GM18861 (cell line): Measurements from ENCODE around the gene NR2C2.

ENCODE experiments used
- ATAC-seq: cut with Tn5 transposase; IDR thresholded peaks from one replicate; pipeline ENCODE4 v1.9.1; 2021; ENCODE audit not compliant: unreplicated experiment

Gene NR2C2

DNA sequence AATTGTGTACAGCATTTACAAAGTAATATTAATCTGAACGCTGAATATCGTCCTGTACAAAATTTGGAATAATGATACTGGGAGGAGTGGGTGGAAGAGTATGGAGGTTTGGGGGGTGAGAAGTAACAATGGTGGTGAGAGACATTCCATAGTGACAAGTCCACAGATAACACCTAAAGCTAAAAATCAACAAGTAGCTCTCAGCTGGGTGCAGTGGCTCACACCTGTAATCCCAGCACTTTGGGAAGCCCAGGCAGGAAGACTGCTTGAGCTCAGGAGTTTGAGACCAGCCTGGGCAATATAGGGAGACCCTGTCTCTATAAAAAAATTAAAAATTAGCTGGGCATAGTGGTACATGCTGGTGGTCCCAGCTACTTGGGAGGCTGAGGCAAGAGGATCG, 112.6 kb downstream of the NR2C2 start:
- ATAC-seq = no peak

DNA sequence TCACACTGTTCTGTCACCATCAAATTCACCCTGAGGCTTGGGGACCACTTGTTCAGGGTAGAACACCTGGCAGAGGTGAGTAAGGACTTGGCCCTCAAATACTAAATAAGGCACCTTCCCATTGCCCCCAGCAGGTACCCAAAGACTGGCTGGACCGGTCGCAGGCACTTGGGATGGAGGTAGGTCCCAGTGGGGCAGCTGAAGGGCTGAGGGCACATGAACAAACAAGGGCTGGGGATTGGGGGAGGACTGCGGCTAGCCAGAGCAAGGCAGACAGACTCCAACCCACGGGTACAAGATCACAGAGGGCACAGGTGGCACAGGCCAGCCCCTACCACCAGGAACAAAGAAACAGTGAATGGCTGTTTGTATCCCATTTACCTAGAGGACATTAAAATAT, 115.9 kb downstream of the NR2C2 start:
- ATAC-seq = no peak

DNA sequence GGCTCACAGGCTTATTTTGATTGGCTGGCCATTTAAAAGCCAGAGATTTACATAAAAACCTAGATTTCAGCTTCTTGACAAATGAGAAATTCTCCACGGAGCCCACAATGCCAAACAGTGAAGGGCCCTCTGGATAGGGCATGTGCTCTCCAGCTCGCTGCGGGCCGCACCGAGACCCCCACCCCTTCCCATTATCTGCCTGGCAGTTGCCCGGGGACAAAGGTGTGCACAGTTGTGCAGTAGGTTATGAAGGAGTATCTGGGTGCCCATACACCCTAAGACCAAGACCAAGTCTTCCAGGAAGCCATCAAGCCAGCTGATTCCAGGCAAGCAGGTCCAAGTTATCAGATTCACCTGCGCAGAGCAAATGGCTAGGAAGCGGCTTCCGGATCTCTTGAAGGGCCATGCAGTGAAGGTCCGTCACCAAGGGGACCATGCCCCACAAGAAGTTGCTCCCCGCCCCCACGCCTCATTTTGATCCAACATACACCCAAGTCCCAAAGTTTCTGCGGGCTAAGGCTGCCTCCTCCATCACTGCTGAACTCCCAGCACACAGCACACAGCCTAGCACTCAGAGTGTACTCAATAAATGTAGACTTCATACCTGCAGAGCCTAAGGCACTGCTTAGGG, 116.4 kb downstream of the NR2C2 start:
- ATAC-seq = no peak

DNA sequence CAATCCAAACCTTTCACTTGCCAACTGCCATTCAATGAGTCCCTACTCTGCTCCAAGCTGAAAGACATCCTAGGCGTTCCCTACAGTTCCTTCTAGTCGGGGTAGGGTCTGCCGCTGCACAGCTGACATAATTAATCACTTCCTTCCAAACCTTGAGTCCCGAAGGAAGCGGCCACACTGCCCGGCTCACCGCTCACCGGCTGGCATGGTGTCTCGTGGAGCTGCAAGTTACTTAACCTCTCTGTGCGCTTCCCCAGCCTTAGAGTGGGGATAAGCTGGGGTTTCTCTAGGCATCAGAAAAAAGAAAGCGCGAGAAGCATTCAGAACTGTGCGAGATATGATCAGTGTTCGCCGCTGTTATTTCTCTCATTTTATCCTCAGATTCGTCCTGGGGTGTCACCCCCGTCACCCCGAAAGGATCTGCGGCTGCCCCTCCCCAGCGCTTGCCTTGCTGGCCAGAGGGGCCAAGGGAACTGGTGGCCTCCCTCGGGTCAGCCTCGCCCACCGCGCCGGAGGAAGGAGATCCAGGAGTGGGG, 117.0 kb downstream of the NR2C2 start:
- peak; percentile 12 for ATAC-seq

DNA sequence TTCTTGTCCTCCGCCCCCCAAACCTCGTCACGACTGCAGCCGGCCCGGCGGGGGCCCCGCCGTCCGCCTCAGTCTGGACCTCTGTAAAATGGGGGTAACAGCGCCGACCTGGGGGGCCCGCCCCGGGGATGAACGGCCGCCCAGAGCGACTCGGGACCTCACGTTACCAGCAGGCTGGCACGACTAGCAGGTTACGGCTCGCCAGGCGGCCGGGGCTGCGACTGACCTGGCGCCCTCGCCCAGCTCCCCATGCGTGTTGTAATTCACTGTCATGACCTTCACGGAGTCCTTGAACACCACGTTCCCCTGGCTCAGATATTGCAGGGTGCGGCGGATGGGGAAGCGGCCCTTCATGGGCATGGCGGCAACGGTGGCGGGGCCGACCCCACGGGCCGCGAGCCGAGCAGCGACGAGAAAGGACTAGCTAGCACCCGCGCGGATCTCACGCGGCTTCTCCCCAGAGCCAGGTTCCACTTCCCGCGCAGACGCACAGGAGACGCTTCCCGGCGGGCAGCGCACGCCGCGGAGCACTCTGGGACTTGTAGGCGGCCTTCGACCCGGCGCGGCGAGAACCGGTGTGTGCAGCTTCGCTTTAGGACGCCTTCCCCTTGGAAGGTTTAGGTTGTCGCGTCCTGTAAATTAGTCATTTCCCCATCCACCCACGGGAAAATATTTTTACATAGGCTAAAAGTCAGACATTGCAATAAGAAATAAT, 117.6 kb downstream of the NR2C2 start, which contains the start of gene MRPS25:
TSS of gene MRPS25 (minus strand) at position 481 of the 715 bp plus-strand sequence. CDS start at position 360, 121 bp downstream.
- ATAC-seq = peak; percentile 93

DNA sequence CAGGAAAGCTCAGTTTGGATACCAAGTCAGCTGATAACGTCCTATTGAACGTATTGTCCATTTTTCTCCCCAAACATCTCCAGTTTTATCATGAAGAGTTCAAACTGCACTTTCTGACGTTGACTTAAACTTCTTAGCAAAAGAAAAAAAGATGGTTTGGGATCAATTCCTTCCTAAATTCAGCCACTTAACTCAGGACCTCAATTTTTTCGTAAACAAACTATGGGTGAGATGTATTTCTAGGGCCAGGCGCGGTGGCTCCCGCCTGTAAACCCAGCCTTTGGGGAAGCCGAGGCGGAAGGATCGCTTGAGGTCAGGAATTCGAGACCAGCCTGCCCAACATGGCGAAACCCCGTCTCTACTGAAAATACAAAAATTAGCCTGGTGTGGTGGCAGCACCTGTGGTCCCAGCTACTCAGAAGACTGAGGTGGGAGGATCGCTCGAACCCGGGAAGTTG, 118.2 kb downstream of the NR2C2 start:
- ATAC-seq = no peak

DNA sequence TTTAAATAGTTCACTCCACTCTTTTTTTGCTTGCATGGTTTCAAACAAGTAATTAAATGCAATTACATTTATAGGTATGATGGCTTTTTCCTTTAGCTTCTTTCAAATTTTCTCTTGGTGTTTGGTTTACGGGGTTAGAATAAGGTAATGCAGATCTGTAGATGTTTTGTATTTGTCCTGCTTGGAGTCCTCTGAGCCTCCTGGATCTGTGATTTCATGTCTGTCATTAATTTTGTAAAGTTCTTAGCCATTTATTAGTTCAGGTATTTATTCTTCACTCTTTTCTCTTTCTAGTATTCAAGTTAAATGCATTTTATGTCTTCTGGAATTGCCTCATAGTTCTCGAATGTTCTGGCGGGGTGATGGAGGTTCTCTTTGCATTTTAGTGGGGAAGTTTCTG, 119.1 kb downstream of the NR2C2 start:
- no peak for ATAC-seq

DNA sequence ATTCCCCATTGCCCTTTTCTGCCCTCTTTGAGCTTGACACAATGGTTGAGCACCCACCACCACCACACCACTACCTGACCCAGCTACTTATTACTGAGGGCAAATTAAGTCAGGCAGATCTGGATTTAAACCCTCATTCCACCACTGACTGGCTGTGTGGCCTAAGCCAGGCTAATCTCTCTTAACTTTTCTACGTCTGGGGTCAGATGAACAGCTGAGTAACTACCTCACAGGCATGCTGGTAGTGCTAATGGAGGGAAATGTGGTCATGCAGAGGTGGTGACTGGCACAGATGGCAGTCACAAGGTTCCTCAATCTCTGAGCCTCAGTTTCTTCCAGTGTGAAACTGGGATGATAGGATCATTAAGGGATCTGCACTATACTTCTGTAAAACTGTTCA, 122.1 kb downstream of the NR2C2 start:
- no peak for ATAC-seq

DNA sequence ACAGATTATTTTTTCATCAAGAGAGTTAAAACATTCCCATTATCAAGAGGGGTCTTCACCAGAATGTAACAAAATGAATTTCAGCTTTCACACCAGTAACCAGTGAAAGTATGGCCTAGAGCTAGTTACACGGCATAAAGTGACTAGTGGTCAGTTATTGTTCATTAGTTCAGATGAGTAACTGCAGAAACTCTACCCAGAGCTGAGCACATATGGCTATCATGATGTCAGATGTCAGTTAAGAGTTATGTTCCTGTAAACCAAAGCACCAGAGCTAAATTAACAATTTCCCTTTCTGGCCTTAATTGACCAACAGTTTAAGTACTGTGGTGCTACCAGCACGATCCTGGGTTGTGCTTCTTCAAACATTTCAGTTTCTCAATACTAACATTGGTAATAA, 124.3 kb downstream of the NR2C2 start:
- ATAC-seq = no peak

DNA sequence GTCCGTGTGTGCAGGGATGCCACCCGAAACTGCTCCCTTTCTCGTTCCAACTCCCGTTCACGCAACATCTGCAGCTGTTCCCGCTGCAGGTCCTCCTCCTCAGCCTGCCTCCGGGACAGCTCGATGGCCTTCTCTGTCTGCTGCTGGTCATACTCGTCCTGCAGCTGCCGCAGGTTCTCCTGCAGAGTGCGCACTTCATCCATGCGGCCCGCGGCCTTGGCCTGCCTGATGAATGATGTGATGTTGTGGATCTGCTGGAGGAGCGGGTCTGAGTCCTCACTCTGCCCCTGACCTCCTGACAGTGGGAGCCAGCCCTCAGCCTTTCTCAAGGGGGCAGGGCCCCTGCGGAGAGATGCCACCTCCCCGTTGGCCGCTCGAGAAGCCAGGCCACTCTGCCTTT, 127.1 kb downstream of the NR2C2 start:
- ATAC-seq = no peak

DNA sequence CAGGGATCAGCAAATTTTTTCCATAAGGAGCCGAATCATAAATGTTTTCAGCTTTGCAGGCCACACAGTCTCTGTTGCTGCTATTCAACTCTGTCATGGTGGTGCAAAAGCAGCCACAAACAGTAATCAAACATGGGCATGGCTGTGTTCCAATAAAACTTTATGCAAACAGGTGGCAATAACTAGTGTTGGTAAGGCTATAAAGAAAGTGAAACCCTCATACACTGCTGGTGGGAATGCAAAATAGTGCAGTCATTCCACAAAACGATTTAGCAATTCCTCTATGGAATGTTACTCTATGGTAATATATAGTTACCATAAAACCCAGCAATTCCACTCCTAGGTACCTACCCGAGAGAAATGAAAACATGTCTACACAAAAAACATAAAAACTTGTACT, 131.7 kb downstream of the NR2C2 start:
- ATAC-seq = no peak

DNA sequence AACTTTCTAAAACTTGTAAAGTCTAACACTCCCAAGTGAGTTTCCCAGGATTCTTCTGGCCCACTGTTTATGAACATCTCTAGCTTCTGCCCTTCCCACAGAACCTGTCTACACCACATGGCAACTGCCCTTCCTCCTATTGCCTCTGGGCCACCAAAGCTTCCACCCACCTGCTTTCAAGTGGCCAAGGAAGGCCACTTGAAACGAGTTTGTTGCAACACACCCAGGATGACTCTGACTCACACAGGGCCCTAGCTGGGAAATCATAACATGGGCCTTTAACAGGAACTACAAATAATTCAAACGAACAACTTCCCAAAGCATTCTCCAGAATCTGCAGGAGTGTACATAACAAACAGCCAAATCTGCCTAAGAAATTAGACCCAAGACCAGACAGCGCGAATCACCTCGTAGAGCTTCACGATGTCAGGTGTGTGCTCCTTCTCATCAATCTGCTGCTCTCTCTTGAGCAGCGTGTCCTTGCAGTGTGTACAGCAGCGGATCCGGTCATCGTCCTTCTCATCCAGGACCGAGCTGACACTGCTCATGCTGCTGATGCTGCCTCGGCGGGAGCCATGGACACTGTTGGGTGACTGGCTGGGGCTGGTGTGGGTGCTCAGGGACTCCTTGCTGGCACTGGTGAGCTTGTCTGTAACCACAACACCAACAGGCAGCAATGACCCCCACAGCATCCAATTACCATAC, 134.7 kb downstream of the NR2C2 start:
- ATAC-seq = no peak

DNA sequence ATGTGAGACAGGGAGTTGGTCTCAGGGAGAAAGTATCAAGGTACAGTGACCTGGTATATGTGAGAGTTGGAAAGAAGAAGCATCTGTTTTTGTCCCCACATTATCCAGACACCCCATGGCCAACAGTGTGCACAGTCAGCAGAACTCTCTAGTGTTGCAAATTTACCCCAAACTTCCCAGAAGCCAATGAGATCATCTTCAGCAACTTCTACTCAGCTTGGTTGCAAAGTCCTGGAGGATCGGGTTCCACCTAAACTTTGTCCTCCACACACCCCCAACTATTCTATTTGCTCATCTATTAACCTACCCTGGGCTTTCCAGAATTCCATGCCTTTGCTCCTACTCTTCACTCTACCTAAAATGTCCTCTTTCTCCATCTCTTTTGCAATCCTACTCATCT, 135.9 kb downstream of the NR2C2 start:
- no peak for ATAC-seq

DNA sequence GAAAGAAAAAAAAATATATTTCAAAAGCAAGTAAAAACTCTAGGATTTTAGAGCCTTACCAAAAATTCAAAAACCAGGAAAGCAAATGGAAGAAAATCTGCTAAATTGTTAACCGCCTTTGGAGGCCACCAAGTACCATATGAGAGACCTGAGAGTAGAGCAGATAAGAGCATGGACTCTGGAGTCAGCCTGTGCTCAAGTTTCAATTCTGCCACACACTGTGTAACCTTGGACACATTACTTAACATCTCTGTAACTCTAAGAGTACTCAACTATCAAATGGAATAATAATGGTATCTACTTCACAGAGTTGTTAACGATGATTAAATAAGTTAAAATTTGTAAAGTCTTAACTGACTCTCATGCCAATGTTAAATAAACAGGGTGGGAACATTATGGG, 138.9 kb downstream of the NR2C2 start:
- no peak for ATAC-seq

DNA sequence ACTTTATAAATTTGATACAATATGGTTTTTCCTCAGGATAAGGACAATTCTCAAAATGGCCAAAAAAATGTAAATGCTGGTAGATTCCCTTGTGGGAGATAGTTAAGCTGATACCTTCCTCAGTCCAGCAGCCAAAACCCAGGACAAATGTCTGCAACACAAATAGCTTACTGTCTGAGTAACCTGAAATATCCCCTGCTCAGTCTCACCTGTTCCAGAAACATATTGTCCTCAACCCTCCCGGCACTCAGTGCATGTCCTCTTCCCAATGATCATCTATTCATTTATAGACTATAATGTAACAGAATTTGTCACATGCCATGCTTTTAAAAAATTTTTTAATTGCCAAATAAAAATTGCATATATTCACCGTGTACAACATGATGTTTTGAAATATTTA, 139.3 kb downstream of the NR2C2 start:
- ATAC-seq = no peak

DNA sequence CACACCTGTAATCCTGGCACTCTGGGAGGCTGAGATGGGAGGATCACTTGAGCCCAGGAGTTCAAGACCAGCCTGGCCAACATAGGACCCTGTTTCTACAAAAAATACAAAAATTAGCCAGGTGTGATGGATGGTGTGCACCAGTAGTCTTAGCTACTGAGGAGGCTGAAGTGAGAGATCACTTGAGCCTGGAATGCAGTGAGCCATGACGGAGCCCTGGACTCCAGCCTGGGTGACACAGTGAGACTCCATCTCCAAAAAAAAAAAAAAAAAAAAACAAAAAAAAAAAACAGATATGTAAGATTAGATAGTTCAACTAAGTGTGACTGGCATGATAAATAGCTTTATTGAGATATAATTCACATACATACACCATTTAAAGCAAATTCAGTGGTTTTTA, 141.8 kb downstream of the NR2C2 start:
- no peak for ATAC-seq

DNA sequence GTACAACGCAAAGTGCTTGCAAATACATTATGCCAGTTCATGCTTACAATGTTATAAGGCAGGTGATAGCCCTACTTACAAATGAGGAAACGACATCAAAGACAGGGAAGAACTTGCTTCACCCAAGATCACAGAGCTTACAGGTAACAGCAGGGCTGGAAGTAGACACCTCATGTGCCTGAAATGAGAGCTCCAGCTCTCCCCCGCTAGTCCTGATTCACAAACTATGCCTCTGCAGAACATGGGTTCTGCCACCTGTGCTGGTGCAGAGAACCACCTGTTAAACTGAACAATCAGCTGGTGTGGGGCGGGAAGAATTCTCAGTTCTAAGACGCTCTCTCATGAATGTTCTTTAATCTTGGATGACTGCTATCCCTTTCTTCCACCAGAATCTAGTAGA, 144.2 kb downstream of the NR2C2 start:
- no peak for ATAC-seq

DNA sequence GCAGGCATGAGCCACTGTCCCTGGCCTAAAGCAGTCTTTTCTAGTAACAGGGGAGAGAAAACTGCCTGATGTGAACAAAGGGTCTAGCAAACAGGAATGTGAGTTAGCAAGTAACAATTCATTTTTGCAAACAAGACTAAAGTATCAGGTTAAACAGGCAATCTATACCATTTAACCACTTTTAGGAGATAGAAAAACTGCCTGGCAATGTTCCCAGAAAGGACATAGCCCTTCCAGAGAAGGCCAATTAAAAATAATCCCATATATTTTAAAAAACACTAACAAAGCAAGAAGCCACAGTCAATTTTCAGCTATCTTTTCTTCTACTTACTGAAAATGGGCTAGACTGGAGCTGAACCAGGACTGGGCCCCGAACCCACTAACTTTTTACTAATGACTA, 145.3 kb downstream of the NR2C2 start:
- ATAC-seq = no peak

DNA sequence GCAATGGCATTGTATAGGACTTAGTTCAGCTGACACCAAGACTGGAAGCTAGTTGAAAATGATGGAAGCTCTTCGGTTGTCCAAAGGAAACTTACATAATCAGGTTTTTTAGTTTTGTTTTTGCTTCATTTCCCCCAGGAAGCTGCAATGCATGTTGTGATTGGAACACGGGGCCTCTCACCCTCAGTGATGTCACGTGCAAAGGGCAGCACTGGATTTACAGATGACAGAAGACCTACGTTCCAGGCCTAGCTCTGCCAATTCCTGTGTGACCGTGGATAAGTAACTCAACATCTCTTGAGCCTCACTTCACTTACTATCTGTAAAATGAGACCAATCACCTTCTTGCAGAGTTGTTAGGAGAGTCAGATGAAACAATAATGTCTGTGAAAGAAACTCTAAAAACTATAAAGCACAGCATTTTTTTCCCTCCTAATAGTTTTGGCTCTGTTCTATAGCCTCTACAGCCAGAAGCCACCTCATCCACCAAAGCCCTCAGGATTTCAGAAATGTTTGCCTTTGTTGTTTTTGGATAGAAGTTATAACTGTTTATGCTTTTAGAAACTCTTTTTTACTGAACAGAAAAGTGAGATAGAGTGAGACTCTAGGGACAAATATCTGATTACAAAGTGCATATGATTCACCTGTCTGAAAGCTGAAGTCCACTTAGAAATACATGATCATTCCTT, 146.9 kb downstream of the NR2C2 start:
- ATAC-seq = no peak

DNA sequence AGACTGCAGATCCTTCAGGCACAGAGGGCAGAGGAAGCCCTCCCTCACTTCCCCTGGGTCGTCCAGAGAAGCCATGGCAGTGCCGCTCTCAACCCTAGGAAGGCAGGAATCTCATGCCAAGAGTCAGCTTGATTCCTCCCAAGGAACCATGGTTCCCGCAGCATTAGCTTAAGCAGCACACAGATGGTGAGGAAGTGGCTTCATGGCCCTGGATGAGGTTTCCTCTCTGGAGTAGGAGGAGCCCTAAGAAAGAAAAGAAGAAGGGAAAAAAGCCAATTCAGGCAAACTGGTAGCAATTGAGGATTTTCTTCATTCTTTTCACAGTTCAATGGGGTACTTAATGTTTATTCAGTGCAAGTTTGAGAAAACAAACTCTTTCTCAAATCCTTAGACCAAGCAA, 148.7 kb downstream of the NR2C2 start:
- ATAC-seq = no peak

DNA sequence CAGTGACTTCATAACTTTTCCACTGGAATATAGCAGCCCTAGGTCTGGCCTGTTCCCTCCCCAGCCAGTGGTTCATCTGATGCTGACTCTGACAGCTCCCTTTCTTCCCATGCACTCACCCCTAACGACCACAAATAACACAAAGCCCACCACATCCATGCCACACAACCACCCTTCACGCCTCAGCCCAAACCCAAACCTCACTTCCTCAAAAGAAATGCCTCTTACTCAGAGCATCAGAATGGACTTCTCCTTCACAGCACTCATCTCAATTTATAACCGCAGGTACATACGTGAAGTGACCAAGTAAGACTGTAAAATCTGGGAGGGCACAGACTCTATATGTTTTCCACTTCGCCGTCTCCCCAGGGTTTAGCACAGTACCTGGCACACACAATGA, 150.5 kb downstream of the NR2C2 start:
- no peak for ATAC-seq
